ENCODE measurements around the gene DDX11.
"Not testable (repeated sequence)": the region's sequence is repeated elsewhere in the genome, so short reads cannot be mapped to it uniquely, and the experiment has no call there.

DDX11 gene

GRCh38 chr12:31070971-31071740 is 2.5 kb upstream of the DDX11 start:
- DNase-seq, result not testable (repeated sequence)

DNA sequence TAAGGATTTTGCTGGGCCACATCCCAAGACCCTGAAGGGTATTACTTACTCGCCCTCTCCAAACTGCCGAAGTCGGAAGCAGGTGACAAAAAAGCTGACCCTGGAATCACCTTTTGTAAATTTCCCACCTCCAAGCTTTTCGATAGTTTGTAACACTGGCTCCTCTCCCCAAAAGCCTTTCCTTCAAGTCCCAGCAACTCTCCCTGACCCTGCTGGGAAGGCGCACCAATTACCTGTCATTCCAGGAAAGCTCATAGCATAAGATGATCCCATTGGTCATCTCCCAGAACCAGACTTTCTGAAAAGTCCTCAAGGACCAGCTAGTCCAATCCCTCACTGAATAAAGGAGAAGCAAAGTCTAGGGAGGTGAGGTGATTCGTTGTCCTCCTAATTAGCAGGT is 698 bp upstream of the DDX11 start:
- DNase-seq, result not testable (repeated sequence)

- not testable (repeated sequence) for DNase-seq
Measured at GRCh38 chr12:31074333-31074874, 744 bp downstream of the DDX11 start.

GRCh38 chr12:31076150-31076549 is 2.5 kb downstream of the DDX11 start:
- DNase-seq, result not testable (repeated sequence)

DNA sequence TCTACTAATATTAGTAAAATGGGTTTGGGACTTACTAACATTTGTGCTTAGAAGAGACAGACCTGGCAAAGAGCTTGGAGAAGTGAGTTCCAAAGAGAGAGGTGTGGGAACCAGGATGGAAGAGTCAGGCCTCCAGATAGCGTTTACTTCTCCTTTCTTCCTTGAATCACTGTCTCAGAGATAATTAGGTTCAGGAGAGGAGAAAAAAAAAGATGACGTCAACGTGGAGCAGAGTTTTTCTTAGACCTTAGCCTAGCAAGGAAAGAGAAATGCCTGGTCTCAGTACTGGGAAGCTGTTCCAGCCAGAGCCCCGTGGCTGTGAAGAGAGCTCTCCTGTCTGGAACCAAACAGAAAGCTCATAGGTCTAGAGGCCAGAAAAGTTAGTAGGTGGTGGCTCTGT is 3.4 kb downstream of the DDX11 start:
- DNase-seq, result not testable (repeated sequence)

GRCh38 chr12:31077998-31078397 is 4.3 kb downstream of the DDX11 start:
- not testable (repeated sequence) for DNase-seq

DNA sequence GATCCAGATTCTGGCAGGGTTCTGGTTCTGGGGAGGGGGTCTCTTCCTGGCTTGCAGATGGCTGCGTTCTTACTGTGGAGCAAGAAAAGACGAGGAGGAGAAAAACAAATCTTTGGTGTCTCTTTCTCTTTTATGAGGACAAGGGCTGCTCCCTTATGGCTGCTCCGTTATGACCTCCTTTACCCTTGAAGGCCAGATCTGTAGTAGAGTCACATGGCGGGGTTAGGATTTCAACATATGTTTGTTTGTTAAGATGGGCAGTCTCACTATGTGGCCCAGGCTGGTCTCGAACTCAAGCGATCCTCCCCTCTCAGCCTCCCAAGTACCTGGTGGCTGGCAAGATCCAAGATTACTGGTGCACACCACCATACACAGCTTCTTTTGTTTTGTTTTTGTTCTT is 5.8 kb downstream of the DDX11 start:
- DNase-seq, result not testable (repeated sequence)

DNA sequence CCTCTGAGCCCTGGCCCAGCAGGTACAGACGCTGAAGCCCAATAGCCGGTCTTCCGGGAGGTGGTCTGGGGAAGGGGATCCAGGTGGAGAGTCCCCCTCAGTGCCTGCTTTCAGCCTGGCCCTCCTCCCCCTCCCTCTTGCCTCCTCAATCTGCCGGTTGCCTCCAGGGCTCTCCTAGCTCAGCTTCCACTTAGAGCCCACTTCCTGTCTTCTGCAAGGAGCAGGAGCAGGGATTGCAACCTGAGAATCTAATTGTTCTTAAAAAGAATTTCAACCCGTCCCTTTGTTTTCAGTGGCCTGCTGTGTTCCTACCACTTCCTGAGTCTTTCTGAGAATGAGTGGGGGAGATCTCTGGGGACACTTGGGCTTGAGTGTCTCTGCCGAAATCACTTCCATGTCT is 6.6 kb downstream of the DDX11 start:
- not testable (repeated sequence) for DNase-seq

- not testable (repeated sequence) for DNase-seq
Measured at GRCh38 chr12:31081274-31081673, 7.6 kb downstream of the DDX11 start.

GRCh38 chr12:31084241-31084640 is 10.6 kb downstream of the DDX11 start:
- DNase-seq, result not testable (repeated sequence)

DNA sequence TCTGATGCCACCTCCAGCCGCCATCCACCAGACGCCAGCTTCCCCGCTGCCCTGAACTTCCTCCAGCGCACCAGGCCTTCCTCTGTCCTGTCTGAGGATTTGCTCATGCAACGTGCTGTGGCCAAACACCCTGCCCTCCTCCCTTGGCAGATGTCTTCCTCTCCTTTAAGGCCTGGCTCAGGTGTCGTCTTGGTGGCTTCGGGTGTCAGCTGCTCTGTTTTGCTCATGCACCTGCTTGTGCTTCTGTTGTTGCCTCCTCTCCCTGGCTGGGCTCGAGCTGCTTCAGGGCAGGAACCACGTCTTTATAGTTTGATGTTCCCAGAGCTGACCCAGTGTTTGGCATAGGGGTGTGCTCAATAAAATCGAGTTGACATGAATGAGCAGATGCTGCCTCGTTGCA is 12.4 kb downstream of the DDX11 start:
- not testable (repeated sequence) for DNase-seq

DNA sequence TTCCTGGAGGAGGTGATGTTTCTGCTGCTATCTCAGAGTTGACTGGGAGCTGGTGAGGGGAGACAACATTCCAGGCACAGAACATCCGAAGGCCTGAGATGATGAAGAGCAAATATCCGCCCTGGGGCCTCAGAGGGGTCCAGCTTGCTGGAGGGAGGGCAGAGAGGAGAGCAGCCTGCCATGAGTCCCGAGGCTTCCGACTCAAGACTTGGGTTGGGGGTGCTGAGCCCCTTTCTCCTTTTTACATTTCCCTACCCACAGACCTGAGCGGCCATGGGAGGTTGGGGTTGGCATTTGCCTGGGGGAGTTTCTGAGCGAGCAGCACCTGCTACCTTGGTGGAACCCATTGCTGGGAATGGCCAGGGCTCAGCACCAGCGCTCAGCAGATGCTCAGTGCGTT is 13.8 kb downstream of the DDX11 start:
- not testable (repeated sequence) for DNase-seq

DNA sequence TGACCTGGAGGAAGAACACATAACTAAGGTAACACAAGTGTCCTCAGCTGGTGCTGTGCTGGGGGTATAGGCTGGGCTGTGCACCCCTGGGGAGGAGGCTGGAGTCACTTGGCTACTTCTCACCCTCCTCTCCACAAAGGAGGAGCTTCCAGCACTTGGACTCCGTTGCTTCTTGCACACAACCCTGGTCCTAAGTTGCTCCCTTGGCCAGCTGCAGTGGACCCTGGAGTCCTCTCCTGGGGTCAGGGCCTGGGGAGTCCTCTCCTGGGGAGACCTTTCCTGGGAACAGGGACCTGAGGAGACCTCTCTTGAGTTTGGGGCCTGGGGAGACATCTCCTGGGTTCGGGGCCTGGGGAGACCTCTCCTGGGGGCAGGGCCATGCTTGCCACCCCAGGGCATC is 14.3 kb downstream of the DDX11 start:
- DNase-seq, result not testable (repeated sequence)

DNA sequence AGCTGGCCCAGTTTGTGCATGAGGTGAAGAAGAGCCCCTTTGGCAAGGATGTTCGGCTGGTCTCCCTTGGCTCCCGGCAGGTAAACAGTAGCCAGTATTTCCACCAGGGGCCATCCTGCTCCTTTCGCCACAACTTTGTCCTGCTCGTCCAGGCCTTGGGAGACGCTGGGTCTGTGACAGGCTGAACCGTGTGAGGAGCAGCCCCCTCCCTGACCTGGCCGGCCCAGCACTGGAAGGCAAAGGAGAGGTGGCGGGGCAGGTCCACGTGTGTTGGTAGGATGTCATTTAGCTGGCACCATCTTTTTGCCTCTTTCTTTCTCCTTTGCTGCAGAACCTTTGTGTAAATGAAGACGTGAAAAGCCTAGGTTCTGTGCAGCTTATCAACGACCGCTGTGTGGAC is 15.4 kb downstream of the DDX11 start:
- DNase-seq, result no peak

DNA sequence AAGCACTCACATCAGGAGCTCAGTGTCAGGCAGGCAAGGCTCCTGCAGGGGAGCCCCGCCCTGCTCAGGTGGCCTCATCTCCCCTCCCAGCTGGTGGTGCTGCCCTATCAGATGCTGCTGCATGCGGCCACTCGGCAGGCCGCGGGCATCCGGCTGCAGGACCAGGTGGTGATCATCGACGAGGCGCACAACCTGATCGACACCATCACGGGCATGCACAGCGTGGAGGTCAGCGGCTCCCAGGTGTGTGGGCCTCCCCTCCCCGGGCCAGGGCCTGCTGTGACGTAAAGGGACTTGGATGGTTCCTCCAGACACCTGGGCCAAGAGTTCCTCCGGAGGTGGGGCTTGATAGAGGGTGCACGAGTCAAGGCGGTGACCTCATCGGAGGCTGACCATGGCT is 18.0 kb downstream of the DDX11 start:
- not testable (repeated sequence) for DNase-seq

- DNase-seq, result not testable (repeated sequence)
Measured at GRCh38 chr12:31092718-31093117, 19.1 kb downstream of the DDX11 start.

DNA sequence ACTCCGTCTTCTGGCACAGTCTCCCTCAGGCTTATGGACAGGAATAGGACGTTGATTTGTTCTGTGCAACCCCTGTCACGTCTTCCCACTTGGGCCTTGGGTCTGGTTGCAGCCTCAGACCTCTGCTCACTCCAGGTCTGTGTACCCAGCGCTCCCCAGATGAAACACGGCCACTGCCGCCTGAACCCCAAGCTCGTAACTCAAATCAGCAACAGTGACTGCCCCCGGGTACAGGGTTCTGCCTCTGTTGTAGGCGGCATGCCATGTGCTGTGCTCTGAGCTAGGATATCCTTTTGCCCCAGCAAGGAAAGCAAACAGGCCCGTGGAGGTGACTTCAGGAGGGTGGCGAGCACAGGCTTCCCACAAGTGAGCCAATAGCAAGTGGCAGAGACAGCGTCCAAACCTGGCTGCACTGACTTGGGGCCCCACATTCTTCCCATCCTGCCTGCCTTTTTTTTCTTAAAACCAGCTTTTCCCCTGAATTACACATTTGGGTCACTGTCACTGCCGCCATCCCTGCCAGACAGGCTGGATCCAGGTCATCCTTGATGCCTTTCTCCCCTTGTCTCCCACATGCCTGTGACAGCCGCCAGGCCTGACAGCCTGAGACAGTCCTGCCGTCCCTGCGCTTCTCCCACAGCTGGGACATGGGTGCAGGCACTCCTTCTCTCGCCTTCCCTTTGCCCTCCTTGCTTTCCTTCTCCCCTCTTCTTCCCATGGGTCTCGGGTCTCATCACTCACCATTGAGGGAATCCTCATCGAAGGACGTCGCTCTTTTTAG is 21.6 kb downstream of the DDX11 start:
- not testable (repeated sequence) for DNase-seq

DNA sequence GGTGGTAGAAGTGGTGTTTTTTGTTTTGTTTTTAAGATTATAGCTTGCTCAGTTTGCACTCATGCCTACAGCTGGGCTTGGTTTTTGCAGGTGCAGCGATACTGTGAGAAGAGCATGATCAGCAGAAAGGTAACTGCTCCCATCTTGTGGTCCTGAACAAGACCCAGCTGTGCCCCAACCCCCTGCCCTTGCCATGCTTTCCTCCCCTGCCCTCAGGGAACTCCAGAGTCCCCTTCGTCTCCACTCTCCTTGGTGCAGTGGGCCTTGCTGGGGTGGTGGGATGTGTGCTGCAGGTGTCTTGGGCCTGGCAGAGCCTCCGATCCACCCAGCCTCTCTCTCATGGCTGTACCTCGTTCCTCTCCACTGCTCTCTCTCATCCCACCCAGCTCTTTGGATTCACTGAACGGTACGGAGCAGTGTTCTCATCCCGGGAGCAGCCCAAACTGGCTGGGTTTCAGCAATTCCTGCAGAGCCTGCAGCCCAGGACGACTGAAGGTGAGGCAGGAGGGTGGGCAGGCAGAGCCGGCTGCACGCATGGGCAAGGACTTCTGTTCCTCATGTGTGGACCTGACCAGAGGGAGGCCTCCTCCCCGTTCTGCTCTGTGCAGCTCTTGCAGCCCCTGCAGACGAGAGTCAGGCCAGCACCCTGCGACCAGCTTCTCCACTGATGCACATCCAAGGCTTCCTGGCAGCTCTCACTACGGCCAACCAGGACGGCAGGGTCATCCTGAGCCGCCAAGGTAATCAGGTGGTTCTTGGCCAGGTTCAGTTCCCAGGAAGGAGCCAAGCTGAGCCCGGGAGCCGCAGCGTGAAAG is 22.8 kb downstream of the DDX11 start:
- DNase-seq, result not testable (repeated sequence)

- DNase-seq, result not testable (repeated sequence)
Measured at GRCh38 chr12:31097819-31098218, 24.2 kb downstream of the DDX11 start.

- DNase-seq, result not testable (repeated sequence)
Measured at GRCh38 chr12:31098363-31098762, 24.7 kb downstream of the DDX11 start.

DNA sequence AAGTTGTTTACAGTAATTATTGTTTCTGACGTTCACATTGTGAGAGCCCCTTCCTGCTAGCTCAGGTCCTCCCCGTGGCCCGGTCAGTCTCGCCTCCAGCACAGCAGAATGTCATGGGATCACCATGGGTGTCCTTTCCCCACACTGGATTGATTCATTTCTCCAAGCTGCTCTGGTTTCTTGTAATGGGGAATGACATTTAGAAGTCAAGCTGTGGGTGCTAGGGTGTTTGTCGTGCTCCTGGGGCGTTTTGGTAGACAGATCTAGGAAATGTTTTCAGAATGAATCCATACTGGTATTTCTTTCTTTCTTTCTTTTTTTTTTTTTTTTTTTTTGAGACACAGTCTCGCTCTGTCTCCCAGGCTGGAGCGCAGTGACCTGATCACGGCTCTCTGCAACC is 25.1 kb downstream of the DDX11 start:
- DNase-seq, result not testable (repeated sequence)

DNA sequence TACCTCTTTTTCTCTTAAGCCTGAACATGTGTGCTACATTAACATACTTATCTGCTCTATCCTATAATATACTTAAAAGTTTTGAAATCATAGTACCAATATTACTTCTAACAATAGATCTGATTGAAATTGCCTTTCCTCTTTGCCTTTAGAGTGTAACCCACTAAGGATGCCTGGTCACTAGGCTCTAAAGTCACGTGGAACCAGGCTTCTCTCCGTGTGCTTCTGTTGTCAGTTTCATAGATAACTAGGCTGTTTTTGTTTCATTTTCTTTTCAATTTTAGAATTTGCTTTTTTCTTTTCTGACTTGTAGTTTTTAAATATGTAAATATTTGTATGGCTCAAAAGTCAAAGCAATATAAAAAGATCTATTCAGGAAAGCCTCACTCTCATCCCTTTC is 25.8 kb downstream of the DDX11 start:
- not testable (repeated sequence) for DNase-seq
